DND-41 (cell line): ENCODE results near the gene SLC35E3.

ENCODE experiments used
- EZH2 ChIP-seq: IDR thresholded peaks from 3 replicates; pipeline ENCODE4 v1.6.1; 2012; ENCODE audit warnings: borderline replicate concordance, low read depth, mild to moderate bottlenecking, moderate library complexity, low read length, inconsistent platforms; ENCODE audit not compliant: severe bottlenecking
- TF ChIP-seq, protein P1 (sequence below): IDR thresholded peaks from 2 replicates; pipeline ENCODE4 v1.5.1; 2012; ENCODE audit warnings: borderline replicate concordance, low read length, moderate library complexity, mild to moderate bottlenecking; ENCODE audit not compliant: poor library complexity, severe bottlenecking; ENCODE audit errors: extremely low read depth

DNA sequence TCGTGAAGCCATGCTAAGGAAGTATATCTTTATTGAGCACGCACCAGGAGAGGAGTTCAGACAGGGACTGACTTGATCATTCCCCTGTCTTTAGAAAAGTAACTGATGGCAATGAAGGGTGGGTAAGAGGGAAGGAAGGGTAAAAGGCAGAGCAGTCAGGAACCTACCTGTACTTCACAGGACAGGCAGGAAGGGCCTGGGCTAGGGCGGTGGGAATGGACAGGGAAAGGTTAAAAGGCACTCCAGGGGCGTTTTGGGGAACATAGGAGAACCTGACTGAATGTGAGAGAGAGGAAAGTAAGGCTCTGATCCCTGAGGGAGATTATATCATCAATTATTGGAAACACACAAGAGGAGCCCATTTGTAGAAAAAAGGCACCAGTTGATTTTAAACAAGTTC, 3.9 kb downstream of the SLC35E3 start:
- TF ChIP-seq, protein P1, sequence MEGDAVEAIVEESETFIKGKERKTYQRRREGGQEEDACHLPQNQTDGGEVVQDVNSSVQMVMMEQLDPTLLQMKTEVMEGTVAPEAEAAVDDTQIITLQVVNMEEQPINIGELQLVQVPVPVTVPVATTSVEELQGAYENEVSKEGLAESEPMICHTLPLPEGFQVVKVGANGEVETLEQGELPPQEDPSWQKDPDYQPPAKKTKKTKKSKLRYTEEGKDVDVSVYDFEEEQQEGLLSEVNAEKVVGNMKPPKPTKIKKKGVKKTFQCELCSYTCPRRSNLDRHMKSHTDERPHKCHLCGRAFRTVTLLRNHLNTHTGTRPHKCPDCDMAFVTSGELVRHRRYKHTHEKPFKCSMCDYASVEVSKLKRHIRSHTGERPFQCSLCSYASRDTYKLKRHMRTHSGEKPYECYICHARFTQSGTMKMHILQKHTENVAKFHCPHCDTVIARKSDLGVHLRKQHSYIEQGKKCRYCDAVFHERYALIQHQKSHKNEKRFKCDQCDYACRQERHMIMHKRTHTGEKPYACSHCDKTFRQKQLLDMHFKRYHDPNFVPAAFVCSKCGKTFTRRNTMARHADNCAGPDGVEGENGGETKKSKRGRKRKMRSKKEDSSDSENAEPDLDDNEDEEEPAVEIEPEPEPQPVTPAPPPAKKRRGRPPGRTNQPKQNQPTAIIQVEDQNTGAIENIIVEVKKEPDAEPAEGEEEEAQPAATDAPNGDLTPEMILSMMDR = no peak
- no peak for TF ChIP-seq EZH2
